Spinal cord (tissue), 10 donors: ENCODE measurements around the gene APOB. TPM values are rescaled to one million over a fixed set of nuclear protein-coding genes. Genes with fewer than 3 reads are reported as not detected.

ENCODE experiments used
- DNase-seq, 6 donors: peaks; one replicate each; pipeline versions ENCODE4 v3.0.0 to v3.0.0-alpha.2; 2013 to 2015; ENCODE audit warnings: low spot score in 6 of 6, low read depth in 4 of 6
- H3K27ac ChIP-seq: one replicate; pipeline ENCODE4 v1.5.1; 2013; ENCODE audit warnings: low read depth, low read length, control low read depth
- H3K27me3 ChIP-seq: one replicate; pipeline ENCODE4 v1.6.1; 2013; ENCODE audit warnings: low read length; ENCODE audit not compliant: control insufficient read depth, insufficient read depth
- H3K36me3 ChIP-seq: one replicate; pipeline ENCODE4 v1.6.1; 2013; ENCODE audit warnings: low read length; ENCODE audit not compliant: control insufficient read depth, insufficient read depth
- H3K4me1 ChIP-seq: one replicate; pipeline ENCODE4 v1.6.1; 2013; ENCODE audit warnings: low read length; ENCODE audit not compliant: control insufficient read depth, insufficient read depth
- H3K4me3 ChIP-seq: one replicate; pipeline ENCODE4 v1.5.1; 2013; ENCODE audit warnings: low read depth, low read length, control low read depth
- H3K9me3 ChIP-seq: one replicate; pipeline ENCODE4 v1.6.1; 2013; ENCODE audit warnings: low read length; ENCODE audit not compliant: control insufficient read depth, insufficient read depth
- WGBS: methylation state at CpG from one replicate; pipeline ENCODE4 v1.1.5; 2013; ENCODE audit warnings: missing lambda C conversion rate; ENCODE audit not compliant: insufficient coverage; 5-methylcytosine and 5-hydroxymethylcytosine counted together
- polyA plus RNA-seq, 2 donors: library from polyadenylated mRNA; unstranded; fragments of 120-200 nt; gene quantifications; one replicate each; pipeline ENCODE4 v1.2.1, GENCODE V29; 2013; ENCODE audit not compliant: insufficient read length in 2 of 2
- total RNA-seq, 2 donors: library from RNA; depleted of rRNA in 1 of 2; stranded (reverse); fragments of 120-200 nt in 1 of 2; fragments of >200 nt in 1 of 2; gene quantifications; one replicate each; pipeline versions ENCODE4 v1.2.3 to v1.2.4, GENCODE V29; 2013 to 2014
- donor health status: healthy.

The APOB gene
- total and polyA plus RNA-seq, 4 donors: 0.27 to 1.2 (median 0.50) TPM

GRCh38 chr2:20985062-20985461, 58.8 kb downstream of the APOB start:
- Histone ChIP-seq H3K36me3 (no peaks in the 10 kb centered on the region), H3K9me3 (no peaks in the 10 kb centered on the region), H3K4me3 (no peak overlapping the region), H3K27ac (no peak overlapping the region), H3K4me1 (peaks cover 14% of the 10 kb centered on the region), H3K27me3 (no peaks in the 10 kb centered on the region)
- DNase-seq: no peak
- 40% methylated on average over 5 of the region's 5 CpGs for WGBS

- H3K9me3 ChIP-seq: no peaks in the 10 kb centered on the region
- H3K27ac ChIP-seq: no peak overlapping the region
- H3K4me1 ChIP-seq: peaks cover 7% of the 10 kb centered on the region
- H3K27me3 ChIP-seq: no peaks in the 10 kb centered on the region
- no peak for DNase-seq
- 72% methylated on average over 6 of the region's 8 CpGs for WGBS
- H3K4me3 ChIP-seq: no peak overlapping the region
- no peaks in the 10 kb centered on the region for H3K36me3 ChIP-seq
Observed at GRCh38 chr2:20984408-20984807, 59.5 kb downstream of the APOB start.

- Histone ChIP-seq H3K9me3 (no peaks in the 10 kb centered on the region), H3K27me3 (no peaks in the 10 kb centered on the region), H3K36me3 (no peaks in the 10 kb centered on the region), H3K4me3 (no peak overlapping the region), H3K27ac (no peak overlapping the region), H3K4me1 (peaks cover 2% of the 10 kb centered on the region)
- DNase-seq: no peak
- 20% methylated on average over 3 of the region's 3 CpGs for WGBS
Observed at GRCh38 chr2:20983844-20984243, 60.0 kb downstream of the APOB start.

GRCh38 chr2:20982861-20983260, 61.0 kb downstream of the APOB start:
- peak in 1 of 6 donors; percentile 49 for DNase-seq
- Histone ChIP-seq H3K9me3 (no peaks in the 10 kb centered on the region), H3K36me3 (no peaks in the 10 kb centered on the region), H3K27ac (no peak overlapping the region), H3K4me1 (no peaks in the 10 kb centered on the region), H3K27me3 (no peaks in the 10 kb centered on the region), H3K4me3 (no peak overlapping the region)
- WGBS: 72% methylated on average over 5 of the region's 7 CpGs

GRCh38 chr2:20977520-20978180, 66.2 kb downstream of the APOB start:
- WGBS: 56% methylated on average over 2 of the region's 4 CpGs
- no peak overlapping the region for H3K4me3 ChIP-seq
- no peaks in the 10 kb centered on the region for H3K36me3 ChIP-seq
- no peaks in the 10 kb centered on the region for H3K4me1 ChIP-seq
- DNase-seq: peak in 1 of 6 donors; percentile 68
- no peak overlapping the region for H3K27ac ChIP-seq
- no peaks in the 10 kb centered on the region for H3K9me3 ChIP-seq
- H3K27me3 ChIP-seq: no peaks in the 10 kb centered on the region

- H3K4me3 ChIP-seq: no peak overlapping the region
- no peaks in the 10 kb centered on the region for H3K9me3 ChIP-seq
- no CpG with 5 or more reads among the region's 4 CpGs for WGBS
- no peaks in the 10 kb centered on the region for H3K27me3 ChIP-seq
- H3K36me3 ChIP-seq: no peaks in the 10 kb centered on the region
- peak overlapping the region; percentile 16 for H3K27ac ChIP-seq
- H3K4me1 ChIP-seq: no peaks in the 10 kb centered on the region
- peak in 1 of 6 donors; percentile 76 for DNase-seq
Observed at GRCh38 chr2:20976527-20976926, 67.3 kb downstream of the APOB start.

- 60% methylated on average over 2 of the region's 2 CpGs for WGBS
- Histone ChIP-seq H3K36me3 (no peaks in the 10 kb centered on the region), H3K9me3 (no peaks in the 10 kb centered on the region), H3K4me3 (no peak overlapping the region), H3K4me1 (no peaks in the 10 kb centered on the region), H3K27ac (no peak overlapping the region), H3K27me3 (no peaks in the 10 kb centered on the region)
- DNase-seq: no peak
Observed at GRCh38 chr2:20972792-20973565, 70.9 kb downstream of the APOB start.

GRCh38 chr2:20972110-20972509, 71.8 kb downstream of the APOB start:
- 46% methylated on average over 3 of the region's 5 CpGs for WGBS
- no peak for DNase-seq
- no peaks in the 10 kb centered on the region for H3K36me3 ChIP-seq
- H3K27ac ChIP-seq: no peak overlapping the region
- no peaks in the 10 kb centered on the region for H3K9me3 ChIP-seq
- H3K4me1 ChIP-seq: no peaks in the 10 kb centered on the region
- H3K27me3 ChIP-seq: no peaks in the 10 kb centered on the region
- H3K4me3 ChIP-seq: no peak overlapping the region

GRCh38 chr2:20970068-20970467, 73.8 kb downstream of the APOB start:
- H3K4me3 ChIP-seq: no peak overlapping the region
- no peaks in the 10 kb centered on the region for H3K9me3 ChIP-seq
- no peak for DNase-seq
- H3K27me3 ChIP-seq: no peaks in the 10 kb centered on the region
- no peaks in the 10 kb centered on the region for H3K4me1 ChIP-seq
- no peaks in the 10 kb centered on the region for H3K36me3 ChIP-seq
- WGBS: 87% methylated on average over 2 of the region's 4 CpGs
- no peak overlapping the region for H3K27ac ChIP-seq
